22Rv1 (cell line): ENCODE measurements around the gene KIF25.

Source experiments
- ZFX ChIP-seq: fragments of 450-650 bp; IDR thresholded peaks from 2 replicates; pipeline ENCODE4 v1.6.1; 2017; ENCODE audit warnings: antibody characterized with exemption, borderline replicate concordance
- TF ChIP-seq, protein P1 (sequence below): fragments of 450-650 bp; IDR thresholded peaks from 2 replicates; pipeline ENCODE4 v1.5.1; 2017; ENCODE audit warnings: mild to moderate bottlenecking

DNA sequence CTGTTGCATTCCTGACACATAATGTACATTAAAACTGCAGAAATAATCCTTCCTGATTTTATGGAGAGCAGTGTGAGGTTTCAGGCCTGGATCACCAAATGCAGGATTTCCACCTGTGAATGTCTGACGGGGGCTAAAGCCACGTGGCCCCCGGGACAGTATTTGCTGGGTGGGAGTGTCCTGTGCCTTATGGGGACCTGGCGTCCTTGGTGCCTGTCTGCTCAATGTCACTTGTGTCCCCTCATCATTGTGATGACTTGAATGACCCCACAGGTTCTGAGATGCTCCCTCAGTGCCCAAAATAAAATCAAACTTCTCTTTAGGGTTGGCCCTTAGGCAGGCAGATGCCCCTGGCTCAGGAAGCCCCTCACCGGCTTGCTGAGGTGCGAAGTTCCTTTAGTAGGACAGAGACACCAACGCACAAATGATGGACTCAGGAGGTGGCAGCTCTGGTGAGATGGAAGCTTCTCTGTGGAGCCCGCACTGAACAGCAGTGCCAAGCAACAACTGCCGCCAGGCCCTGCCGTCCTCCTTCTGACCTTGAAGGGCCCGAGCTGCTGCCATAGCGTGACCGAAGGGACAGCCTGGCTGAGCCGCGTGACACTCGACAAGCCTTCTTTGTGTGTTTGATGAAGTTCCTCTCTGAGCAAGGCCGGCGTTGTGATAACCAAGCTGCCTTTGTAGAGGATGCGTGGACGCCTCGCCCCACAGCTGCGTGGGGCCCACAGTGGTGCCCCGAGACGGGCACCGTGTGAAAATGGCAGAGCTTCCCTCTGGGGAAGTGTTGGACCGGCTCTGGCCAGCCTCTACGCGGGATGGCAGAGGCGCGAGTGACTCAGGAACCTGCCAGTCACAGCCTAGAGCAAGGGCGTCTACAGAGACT, 50.6 kb downstream of the KIF25 start:
- TF ChIP-seq, protein P1, sequence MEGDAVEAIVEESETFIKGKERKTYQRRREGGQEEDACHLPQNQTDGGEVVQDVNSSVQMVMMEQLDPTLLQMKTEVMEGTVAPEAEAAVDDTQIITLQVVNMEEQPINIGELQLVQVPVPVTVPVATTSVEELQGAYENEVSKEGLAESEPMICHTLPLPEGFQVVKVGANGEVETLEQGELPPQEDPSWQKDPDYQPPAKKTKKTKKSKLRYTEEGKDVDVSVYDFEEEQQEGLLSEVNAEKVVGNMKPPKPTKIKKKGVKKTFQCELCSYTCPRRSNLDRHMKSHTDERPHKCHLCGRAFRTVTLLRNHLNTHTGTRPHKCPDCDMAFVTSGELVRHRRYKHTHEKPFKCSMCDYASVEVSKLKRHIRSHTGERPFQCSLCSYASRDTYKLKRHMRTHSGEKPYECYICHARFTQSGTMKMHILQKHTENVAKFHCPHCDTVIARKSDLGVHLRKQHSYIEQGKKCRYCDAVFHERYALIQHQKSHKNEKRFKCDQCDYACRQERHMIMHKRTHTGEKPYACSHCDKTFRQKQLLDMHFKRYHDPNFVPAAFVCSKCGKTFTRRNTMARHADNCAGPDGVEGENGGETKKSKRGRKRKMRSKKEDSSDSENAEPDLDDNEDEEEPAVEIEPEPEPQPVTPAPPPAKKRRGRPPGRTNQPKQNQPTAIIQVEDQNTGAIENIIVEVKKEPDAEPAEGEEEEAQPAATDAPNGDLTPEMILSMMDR, result no peak
- no peak for TF ChIP-seq ZFX
